ENCODE data around the gene KLF7. TPM values are rescaled to one million over a fixed set of nuclear protein-coding genes. Genes with fewer than 3 reads are reported as not detected.
A peak's percentile ranks its signal among the peaks of the same experiment; 100 is the strongest.

KLF7 gene
- total RNA-seq, 1 donor from 2014 or later: 120 TPM

DNA sequence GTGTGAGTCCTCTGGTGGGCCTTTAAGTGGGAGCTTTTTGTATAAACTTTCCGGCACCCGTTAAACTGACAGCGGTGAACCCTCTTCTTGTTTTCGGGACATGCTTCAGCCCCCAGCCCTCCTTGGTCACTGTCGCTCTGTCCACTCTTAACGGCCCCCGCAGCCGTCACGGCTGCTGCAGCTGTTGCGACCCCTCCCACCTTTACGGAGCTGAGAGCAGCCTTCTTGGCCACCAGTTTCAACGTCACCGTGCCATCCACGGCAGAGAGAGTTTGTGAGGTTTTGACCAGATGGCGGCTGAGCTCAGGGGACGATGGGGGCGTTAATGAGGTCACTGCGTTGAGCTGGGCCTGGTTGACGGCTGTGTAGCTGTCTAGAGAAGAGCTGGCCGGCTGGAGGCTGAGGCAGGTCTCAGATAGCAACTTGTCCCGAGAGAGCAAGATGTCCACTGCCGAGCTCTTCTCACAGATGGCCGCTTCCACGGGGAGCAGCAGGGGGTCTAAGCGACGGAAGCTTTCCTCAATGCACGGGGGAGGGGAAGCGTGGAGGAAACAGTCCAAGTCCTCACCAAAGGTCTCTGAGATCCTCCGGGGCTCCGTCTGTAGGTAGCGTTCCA, 41.9 kb downstream of the KLF7 start:
- TF ChIP-seq, protein P1, sequence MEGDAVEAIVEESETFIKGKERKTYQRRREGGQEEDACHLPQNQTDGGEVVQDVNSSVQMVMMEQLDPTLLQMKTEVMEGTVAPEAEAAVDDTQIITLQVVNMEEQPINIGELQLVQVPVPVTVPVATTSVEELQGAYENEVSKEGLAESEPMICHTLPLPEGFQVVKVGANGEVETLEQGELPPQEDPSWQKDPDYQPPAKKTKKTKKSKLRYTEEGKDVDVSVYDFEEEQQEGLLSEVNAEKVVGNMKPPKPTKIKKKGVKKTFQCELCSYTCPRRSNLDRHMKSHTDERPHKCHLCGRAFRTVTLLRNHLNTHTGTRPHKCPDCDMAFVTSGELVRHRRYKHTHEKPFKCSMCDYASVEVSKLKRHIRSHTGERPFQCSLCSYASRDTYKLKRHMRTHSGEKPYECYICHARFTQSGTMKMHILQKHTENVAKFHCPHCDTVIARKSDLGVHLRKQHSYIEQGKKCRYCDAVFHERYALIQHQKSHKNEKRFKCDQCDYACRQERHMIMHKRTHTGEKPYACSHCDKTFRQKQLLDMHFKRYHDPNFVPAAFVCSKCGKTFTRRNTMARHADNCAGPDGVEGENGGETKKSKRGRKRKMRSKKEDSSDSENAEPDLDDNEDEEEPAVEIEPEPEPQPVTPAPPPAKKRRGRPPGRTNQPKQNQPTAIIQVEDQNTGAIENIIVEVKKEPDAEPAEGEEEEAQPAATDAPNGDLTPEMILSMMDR (IDR thresholded peaks at IDR 0.05; ENCODE audit: unreplicated experiment): no peak
- Mint-ChIP-seq H3K27ac (ENCODE audit: unreplicated experiment) (no peak overlapping the region), H3K4me3 (ENCODE audit: unreplicated experiment) (no peak overlapping the region), H3K27me3 (ENCODE audit: unreplicated experiment) (peaks cover 5% of the 10 kb centered on the region), H3K4me1 (ENCODE audit: unreplicated experiment) (peaks cover 50% of the 10 kb centered on the region), H3K36me3 (ENCODE audit: low read depth, unreplicated experiment) (peaks cover 53% of the 10 kb centered on the region), H3K9me3 (ENCODE audit: unreplicated experiment) (no peaks in the 10 kb centered on the region)
- no peak for DNase-seq (ENCODE audit: low spot score)

DNA sequence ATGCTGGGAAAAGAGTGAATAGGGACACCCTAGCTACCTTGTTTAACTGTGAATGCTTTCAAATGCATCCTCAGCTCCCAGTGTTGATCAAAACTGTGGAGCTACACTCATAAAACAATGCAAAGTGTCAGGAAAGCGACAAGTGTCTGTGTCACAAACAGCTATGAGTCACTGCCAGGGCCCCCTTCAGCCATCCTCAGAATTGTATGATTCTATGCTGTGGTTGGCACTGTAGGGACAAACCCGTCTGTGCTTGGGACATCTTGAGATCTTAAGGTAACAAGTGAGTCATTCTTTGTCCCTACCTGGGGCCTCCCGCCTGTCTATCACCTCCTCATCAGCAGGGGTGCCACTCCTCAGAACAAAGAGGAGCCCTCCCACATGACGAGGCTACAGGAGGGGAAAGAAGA, 42.4 kb downstream of the KLF7 start:
- Mint-ChIP-seq H3K4me3 (ENCODE audit: unreplicated experiment) (peak overlapping the region; percentile 80), H3K27ac (ENCODE audit: unreplicated experiment) (peak overlapping the region; percentile 39), H3K27me3 (ENCODE audit: unreplicated experiment) (peaks cover 5% of the 10 kb centered on the region), H3K9me3 (ENCODE audit: unreplicated experiment) (no peaks in the 10 kb centered on the region), H3K4me1 (ENCODE audit: unreplicated experiment) (peaks cover 52% of the 10 kb centered on the region), H3K36me3 (ENCODE audit: low read depth, unreplicated experiment) (peaks cover 49% of the 10 kb centered on the region)
- TF ChIP-seq, protein P1 (IDR thresholded peaks at IDR 0.05; ENCODE audit: unreplicated experiment): no peak
- DNase-seq (ENCODE audit: low spot score): no peak

DNA sequence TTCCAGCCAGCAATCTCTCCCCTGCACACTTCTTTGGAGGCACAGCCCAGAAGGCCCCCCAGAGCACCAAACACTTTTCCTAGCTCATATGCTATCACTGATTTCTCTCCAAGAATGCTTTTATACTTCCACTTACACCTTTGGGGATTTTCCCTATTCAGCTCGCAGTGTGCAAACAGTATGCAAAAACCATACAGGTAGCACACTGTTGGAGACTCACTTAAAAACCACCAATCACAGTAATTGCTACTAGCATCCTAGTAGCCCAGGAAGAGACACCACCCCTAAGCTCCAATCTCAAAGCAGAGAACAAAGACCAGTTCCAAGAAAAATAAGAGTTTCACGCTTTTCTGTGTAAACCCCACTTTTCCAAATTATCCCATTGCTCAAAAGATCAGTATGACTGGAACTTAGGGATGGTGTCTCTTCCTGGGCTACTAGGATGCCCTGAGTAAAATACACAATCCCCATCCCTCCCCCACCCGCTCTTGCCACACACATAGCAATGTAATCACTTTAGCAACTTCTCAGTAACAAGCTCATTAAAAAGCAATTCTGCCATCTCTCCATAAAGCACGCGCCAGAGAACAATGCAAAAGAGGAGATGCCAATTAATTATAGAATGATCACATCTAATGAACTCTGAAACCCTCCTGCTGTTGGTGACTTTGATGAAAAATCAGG, 43.0 kb downstream of the KLF7 start:
- no peaks in the 10 kb centered on the region for H3K9me3 Mint-ChIP-seq (ENCODE audit: unreplicated experiment)
- H3K4me1 Mint-ChIP-seq (ENCODE audit: unreplicated experiment): peaks cover 55% of the 10 kb centered on the region
- no peak for DNase-seq (ENCODE audit: low spot score)
- H3K27ac Mint-ChIP-seq (ENCODE audit: unreplicated experiment): peak overlapping the region; percentile 39
- TF ChIP-seq, protein P1 (IDR thresholded peaks at IDR 0.05; ENCODE audit: unreplicated experiment): no peak
- peak overlapping the region; percentile 80 for H3K4me3 Mint-ChIP-seq (ENCODE audit: unreplicated experiment)
- H3K36me3 Mint-ChIP-seq (ENCODE audit: low read depth, unreplicated experiment): peaks cover 50% of the 10 kb centered on the region
- H3K27me3 Mint-ChIP-seq (ENCODE audit: unreplicated experiment): peaks cover 5% of the 10 kb centered on the region

DNA sequence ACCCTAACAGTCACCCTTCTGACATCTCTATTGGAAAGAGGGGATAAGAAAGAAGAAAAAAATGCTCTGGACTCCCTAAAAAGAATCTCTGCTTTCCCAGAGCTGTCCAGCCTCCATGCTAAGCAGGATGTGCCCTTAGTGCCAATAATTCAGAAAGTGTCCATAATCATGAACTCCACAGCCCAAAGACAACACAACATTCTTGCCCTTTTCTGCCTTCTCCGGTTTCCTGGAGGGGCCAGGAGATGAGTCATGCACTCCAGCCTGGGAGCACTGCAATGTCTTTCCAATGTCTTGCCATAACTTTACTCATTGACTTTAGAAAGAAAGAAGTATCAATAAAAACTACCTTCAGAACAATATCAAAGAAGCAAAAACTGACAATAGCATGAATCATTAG, 44.0 kb downstream of the KLF7 start:
- Mint-ChIP-seq H3K4me1 (ENCODE audit: unreplicated experiment) (peaks cover 62% of the 10 kb centered on the region), H3K4me3 (ENCODE audit: unreplicated experiment) (no peak overlapping the region), H3K36me3 (ENCODE audit: low read depth, unreplicated experiment) (peaks cover 45% of the 10 kb centered on the region), H3K9me3 (ENCODE audit: unreplicated experiment) (no peaks in the 10 kb centered on the region), H3K27ac (ENCODE audit: unreplicated experiment) (peak overlapping the region; percentile 28), H3K27me3 (ENCODE audit: unreplicated experiment) (peaks cover 5% of the 10 kb centered on the region)
- DNase-seq (ENCODE audit: low spot score): no peak
- TF ChIP-seq, protein P1 (IDR thresholded peaks at IDR 0.05; ENCODE audit: unreplicated experiment): no peak

DNA sequence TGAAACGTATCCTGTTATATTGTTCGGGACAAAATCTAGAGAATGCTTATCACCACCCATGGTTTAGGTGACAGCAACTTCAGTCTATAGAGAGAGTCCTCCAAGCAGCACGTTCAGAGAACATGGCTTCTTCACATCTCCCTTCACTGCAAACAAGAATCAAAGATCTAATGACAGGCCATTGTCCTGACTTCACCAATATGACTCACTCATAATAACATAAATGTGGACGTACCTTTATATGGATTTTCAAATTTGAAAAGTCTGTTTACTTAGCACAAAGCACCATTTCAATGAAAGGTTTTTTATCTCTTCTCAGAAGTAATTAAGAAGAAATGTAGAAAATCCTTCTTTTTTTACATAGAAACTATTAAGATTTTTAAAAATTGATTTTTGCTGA, 46.7 kb downstream of the KLF7 start:
- H3K4me1 Mint-ChIP-seq (ENCODE audit: unreplicated experiment): peaks cover 54% of the 10 kb centered on the region
- no peak overlapping the region for H3K4me3 Mint-ChIP-seq (ENCODE audit: unreplicated experiment)
- no peak overlapping the region for H3K27ac Mint-ChIP-seq (ENCODE audit: unreplicated experiment)
- no peaks in the 10 kb centered on the region for H3K9me3 Mint-ChIP-seq (ENCODE audit: unreplicated experiment)
- TF ChIP-seq, protein P1 (IDR thresholded peaks at IDR 0.05; ENCODE audit: unreplicated experiment): no peak
- H3K27me3 Mint-ChIP-seq (ENCODE audit: unreplicated experiment): peaks cover 6% of the 10 kb centered on the region
- H3K36me3 Mint-ChIP-seq (ENCODE audit: low read depth, unreplicated experiment): peaks cover 34% of the 10 kb centered on the region
- no peak for DNase-seq (ENCODE audit: low spot score)

Data from endothelial cell (in vitro differentiated cells).